GM19397 (cell line): ENCODE measurements around the gene HSP90AB1.

Experiments used
- ATAC-seq: cut with Tn5 transposase; IDR thresholded peaks from one replicate; pipeline ENCODE4 v1.9.1; 2021; ENCODE audit warnings: mild to moderate bottlenecking, moderate library complexity; ENCODE audit not compliant: unreplicated experiment

HSP90AB1 gene

GRCh38 chr6:44246663-44247337 lies at the start of gene HSP90AB1:
TSS of gene HSP90AB1 (plus strand) at chr6:44247101. CDS start at chr6:44248630, 1,529 bp downstream.
- ATAC-seq: peak; percentile 44

DNA sequence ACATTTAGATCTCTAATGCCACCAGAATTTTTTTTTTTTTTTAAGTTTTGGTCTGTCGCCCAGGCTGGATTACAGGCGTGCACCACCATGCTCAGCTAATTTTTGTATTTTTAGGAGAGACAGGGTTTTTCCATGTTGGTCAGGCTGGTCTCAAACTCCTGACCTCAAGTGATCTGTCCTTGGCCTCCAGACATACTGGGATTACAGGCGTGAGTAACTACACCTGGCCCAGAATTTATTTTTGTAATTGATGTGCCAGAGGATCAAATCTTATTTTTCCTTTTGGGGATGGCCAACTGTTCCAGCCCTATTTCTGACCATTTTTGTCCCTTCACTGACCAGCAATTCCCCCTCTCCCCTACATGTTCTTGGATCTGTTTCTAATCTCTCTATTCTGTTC lies 48.2 kb upstream of the HSP90AB1 start:
- no peak for ATAC-seq

DNA sequence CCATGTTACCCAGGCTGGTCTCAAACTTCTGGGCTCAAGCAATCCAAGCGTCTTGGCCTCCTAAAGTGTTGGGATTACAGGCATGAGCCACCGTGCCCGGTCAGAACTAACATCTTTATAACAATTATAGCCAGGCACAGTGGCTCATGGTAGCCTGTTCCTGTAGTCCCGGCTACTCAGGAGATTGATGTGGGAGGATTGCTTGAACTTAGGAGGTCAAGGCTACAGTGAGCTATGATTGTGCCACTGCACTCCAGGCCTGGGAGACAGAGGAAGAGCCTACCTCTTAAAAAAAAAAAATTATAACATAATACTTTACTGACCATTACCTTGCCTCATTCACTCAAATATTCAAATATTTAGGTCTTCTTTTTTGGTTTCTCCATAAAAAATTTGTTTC lies 47.0 kb upstream of the HSP90AB1 start:
- no peak for ATAC-seq

GRCh38 chr6:44201200-44201599 lies 45.7 kb upstream of the HSP90AB1 start:
- ATAC-seq: no peak

DNA sequence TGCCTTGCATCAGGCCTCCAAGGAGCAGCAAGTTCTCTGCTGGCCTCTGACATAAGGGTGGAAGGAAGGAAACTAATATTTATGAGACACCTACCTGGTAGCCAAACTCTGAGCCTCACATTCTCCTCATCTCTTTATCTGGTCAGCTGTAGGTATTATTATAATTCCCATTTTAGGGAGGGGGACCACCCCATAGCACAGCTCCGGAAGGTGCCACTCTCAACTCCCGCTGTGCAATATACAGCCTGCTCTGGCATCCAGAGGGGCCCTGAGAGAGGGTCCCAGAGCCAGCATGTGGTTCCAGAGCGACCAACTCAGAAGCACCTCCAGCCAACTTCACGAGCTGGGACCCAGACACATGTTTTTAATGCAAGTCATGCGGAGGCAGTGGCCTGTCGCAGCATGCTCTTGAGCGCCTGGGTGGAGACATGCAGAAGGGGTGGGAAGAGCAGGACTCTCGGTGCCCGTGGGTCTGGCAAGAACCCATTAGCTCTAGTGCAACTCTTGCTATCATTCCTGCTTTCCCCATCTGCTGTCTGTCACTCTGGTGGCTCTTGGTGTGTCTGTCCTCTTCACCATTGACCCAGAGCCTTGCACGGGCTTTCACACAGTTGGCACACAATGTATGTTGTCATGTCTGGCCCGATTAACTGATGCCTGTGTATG lies 45.1 kb upstream of the HSP90AB1 start:
- no peak for ATAC-seq

DNA sequence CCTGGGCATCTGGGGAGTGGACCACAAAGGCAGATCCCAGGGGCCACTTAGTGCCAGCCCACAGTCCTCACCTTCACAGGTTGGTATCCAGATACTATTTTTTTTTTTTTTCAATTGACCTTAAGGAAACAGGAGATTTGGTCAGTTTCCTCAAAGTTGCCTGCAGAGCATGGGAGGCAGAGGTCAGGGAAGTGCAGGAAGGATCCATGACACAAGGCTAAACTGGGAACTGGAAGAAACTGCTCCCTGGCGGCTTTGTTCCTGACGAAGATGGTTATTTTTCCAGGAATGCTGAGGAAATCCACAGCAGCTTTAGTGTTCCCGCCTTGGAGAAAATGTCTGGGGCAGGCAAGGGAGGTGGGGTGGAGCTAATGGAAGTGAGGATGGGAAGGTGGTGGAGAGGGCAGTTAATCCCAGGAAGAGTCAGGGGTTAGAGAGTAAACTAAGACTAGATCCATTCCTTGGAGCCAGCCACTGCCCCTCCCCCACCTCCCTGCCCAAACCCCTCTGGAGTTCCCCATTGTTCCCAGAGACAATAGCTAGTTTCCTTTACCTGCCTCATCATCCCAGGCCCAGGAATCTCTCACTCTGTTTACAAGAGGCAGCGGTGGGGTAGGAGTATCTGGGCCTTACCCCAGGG lies 44.4 kb upstream of the HSP90AB1 start:
- no peak for ATAC-seq

- no peak for ATAC-seq
Measured at GRCh38 chr6:44202972-44203750, 43.7 kb upstream of the HSP90AB1 start.

GRCh38 chr6:44203955-44204354 lies 42.9 kb upstream of the HSP90AB1 start:
- ATAC-seq: no peak

GRCh38 chr6:44207966-44208365 lies 38.9 kb upstream of the HSP90AB1 start:
- ATAC-seq: no peak

DNA sequence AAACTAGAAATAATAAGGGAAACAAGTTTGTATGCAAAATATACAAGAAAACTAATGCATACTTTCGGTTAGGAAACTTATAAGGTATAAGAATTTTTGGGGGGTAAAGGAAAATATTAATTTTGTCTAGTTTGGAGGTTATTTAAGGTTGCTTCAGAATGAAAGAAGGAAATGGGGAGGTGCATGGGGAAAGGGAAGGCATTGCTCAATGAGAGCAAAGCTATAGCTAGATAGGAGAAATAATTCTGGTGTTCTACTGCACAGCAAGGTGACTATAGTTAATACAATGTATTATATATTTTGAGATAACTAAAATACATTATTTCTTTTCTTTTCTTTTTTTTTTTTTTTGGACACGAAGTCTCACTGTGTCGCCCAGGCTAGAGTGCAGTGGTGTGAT lies 35.6 kb upstream of the HSP90AB1 start:
- no peak for ATAC-seq

DNA sequence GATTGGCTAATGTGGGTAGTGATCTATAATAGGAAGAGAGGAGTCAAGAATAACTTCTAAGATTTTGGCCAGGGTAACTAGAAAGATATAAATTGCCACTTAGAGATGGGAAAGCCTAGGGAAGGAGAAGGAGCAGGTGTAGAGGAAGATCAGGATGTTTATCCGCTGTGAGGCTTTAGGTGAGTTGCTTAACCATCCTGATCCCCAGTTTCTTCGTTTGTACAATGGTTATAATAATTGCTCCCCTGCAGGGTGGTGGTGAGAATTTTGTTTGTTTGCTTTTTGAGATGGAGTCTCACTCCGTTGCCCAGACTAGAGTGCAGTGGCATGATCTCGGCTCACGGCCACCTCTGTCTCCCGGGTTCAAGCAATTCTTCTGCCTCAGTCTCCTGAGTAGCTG lies 32.6 kb upstream of the HSP90AB1 start:
- ATAC-seq: no peak

DNA sequence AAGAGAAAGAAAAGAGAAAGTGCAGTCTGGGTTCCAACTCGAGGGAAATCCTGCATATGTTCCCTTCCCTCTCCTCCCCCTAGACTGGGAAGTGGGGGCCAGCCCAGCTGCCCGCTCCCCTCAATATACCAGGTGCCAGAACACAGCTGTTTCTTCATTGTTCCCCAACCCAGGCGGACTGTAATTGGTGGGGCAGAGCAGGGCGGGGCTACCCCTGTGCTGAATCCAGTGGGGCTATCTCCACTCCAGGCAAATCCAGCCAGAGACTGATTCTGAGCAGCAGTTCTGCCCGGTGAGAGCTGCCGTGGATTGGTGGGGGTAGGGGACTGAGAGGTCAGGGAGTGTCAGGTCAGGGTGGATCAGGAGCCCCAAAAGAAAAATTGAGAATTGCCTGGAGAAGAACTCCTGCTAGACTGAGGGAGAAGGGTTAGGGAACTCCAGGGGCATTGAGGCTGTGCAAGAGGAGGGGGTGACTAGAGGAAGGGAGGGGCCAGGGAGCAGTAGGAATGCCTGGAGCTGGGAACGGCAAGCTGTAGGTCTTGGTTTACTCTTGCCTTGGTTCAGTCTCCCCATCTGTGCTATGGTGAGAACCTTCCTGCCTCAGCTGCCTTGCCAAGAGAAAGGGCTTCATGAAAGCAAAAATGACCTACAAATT lies 30.1 kb upstream of the HSP90AB1 start, which contains the start of gene MYMX:
MYMX (plus strand) TSS at position 250 of the 655 bp plus-strand sequence. CDS start 546 bp downstream, outside the sequence.
- no peak for ATAC-seq

DNA sequence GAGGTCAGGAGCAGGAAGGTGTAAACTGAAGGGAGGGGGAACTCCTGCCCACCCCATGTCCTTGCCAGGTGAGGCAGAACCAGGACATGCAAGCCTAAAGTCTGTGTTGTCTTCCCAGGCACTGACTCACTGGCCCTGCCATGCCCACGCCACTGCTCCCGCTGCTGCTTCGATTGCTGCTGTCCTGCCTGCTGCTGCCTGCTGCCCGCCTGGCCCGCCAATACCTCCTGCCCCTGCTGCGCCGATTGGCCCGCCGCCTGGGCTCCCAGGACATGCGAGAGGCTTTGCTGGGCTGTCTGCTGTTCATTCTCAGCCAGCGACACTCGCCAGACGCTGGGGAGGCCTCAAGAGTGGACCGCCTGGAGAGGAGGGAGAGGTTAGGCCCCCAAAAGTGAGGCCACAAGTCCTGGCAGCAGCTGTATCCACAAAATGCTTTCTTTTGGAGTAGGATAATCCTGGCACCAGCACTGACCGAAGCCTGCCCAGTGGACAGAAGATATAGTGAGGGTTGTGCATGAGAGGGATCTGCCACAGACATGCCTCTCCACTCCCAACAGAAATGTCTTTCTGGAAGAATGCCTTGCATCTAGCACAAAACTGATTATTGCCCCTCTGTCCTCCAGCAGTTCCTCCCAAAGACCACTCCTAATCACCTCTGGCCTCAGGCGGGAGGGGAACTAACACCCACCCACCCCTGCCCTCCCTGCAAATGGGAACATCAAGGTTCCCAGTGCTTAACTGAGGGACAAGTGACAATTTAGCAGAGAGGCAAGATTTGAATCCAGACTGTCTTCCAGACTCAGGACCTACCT lies 29.4 kb upstream of the HSP90AB1 start:
- ATAC-seq: no peak

- peak; percentile 55 for ATAC-seq
Measured at GRCh38 chr6:44219053-44219814, 27.7 kb upstream of the HSP90AB1 start.

DNA sequence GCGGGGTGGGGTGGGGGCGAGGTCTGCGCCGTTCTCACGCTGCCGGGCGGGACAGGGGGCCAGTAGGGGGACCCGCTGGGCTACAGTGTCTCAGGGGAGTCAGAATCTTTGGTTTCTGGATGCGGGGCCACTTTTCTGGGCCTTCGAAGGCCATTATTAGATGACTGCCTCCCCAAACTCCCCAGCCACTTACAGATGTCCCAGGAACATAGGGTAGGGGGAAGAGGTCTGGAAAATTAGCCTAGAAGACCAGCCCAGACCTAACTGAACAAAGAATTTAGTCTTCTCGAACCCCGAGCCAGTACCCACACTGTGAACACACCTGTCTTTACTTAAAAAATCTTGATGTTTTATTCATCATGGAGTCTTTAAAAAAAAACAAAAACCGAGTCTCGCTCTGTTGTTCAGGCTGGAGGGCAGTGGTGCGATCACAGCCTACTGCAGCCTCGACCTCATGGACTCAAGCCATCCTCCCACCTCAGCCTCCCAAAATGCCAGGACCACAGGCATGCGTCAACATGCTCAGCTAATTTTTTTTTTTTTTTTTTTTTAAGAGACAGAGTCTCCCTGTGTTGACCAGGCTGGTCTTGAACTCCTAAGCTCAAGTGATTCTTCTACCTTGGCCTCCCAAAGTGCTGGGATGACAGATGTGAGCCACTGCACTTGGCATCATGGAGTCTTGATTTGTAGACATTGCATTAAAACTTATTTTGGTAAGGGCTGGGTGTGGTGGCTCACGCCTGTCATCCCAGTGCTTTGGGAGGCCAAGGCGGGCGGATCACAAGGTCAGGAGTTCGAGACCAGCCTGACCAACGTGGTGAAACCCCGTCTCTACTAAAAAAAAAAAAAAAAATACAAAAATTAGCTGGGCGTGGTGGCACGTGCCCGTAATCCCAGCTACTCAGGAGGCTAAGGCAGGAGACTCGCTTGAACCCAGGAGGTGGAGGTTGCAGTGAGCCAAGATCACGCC lies 26.8 kb upstream of the HSP90AB1 start:
- ATAC-seq: no peak

GRCh38 chr6:44220913-44221290 lies 26.0 kb upstream of the HSP90AB1 start:
- ATAC-seq: no peak

DNA sequence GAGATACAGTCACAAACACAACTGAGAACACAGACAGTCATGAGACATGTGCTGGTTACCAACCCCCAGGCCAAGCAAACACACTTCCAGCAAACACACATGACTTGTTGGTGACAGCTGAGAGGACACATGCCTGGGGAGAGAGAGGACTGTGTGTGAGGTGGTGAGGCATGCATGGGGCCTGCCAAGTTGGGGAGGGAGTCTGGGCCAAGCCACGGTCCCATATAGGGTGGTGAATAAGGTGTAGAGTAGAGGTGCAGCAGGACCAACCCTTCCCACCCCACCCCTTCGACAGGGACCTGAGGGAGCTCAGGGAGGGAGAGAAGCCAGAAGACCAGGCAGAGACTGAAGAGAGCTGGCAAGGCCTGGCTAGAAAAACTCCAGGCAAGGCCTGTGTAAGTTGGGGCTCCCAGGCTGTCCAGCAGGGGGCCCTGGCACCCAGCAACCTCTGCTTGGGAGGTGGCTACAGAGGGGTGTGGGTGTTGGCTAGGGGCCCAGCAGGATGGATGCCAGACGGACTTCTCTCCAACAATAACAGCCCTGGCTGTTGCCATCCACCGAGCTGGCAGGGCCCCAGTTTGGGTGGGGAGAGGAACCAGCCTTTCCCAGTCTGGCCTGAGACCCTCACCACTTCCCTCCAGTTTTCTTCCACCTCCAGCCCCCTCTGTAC lies 25.5 kb upstream of the HSP90AB1 start:
- peak; percentile 29 for ATAC-seq

DNA sequence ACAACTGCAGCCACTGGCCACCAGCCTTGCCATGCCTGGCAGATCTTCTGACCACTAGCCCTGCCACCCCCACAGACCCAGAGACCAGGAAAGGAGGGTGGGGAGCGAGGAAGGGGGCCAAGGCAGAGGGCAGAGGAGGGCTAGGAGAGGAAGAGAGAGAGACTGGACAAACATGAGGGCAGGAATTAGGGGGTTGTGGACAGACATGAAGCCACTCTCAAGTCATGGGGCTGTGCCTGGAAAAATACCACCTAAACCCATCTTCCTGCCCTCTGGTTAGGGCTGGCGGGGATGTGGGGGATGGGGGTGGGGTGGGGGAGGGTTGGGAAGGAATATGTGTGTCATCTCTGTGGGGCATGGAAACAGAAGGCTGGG lies 25.0 kb upstream of the HSP90AB1 start:
- ATAC-seq: no peak
